Muscle layer of duodenum (tissue), 2 donors: ENCODE measurements around the gene ENO2.
A peak's percentile ranks its signal among the peaks of the same experiment; 100 is the strongest.

Experiments
- H3K27ac ChIP-seq: one replicate; pipeline ENCODE4 v1.7.0; 2013; ENCODE audit warnings: mild to moderate bottlenecking, low read length
- H3K27me3 ChIP-seq: one replicate; pipeline ENCODE4 v1.7.0; 2013; ENCODE audit warnings: low read depth, mild to moderate bottlenecking, control low read depth, low read length
- H3K36me3 ChIP-seq, 2 donors: one replicate each; pipeline ENCODE4 v1.7.0; 2013; ENCODE audit warnings: low read length in 2 of 2, control low read depth in 1 of 2, mild to moderate bottlenecking in 1 of 2; ENCODE audit not compliant: insufficient read depth in 2 of 2, control insufficient read depth in 1 of 2
- H3K4me1 ChIP-seq, 2 donors: one replicate each; pipeline ENCODE4 v1.7.0; 2013; ENCODE audit warnings: low read length in 2 of 2, mild to moderate bottlenecking in 2 of 2, control low read depth in 1 of 2, moderate library complexity in 1 of 2; ENCODE audit not compliant: insufficient read depth in 2 of 2, control insufficient read depth in 1 of 2
- H3K4me3 ChIP-seq, 2 donors: one replicate each; pipeline ENCODE4 v1.7.0; 2013; ENCODE audit warnings: low read length in 2 of 2, low read depth in 1 of 2, mild to moderate bottlenecking in 1 of 2
- H3K9me3 ChIP-seq, 2 donors: one replicate each; pipeline ENCODE4 v1.7.0; 2013; ENCODE audit warnings: low read length in 2 of 2, control low read depth in 1 of 2, mild to moderate bottlenecking in 1 of 2; ENCODE audit not compliant: control insufficient read depth in 1 of 2
- donor health status: healthy.

Gene ENO2

GRCh38 chr12:6941267-6941666 lies 26.9 kb downstream of the ENO2 start:
- Histone ChIP-seq H3K27me3 (no peaks in the 10 kb centered on the region), H3K4me3 (no peak overlapping the region), H3K36me3 (peaks cover 12 to 14% of the 10 kb centered on the region in 2 donors), H3K9me3 (no peaks in the 10 kb centered on the region), H3K27ac (no peak overlapping the region), H3K4me1 (peaks cover 18 to 49% of the 10 kb centered on the region in 2 donors)

- Histone ChIP-seq H3K4me1 (peaks cover 20 to 47% of the 10 kb centered on the region in 2 donors), H3K36me3 (peaks cover 12 to 14% of the 10 kb centered on the region in 2 donors), H3K27me3 (no peaks in the 10 kb centered on the region), H3K9me3 (no peaks in the 10 kb centered on the region), H3K27ac (no peak overlapping the region), H3K4me3 (no peak overlapping the region)
Measured at GRCh38 chr12:6941782-6942181, 27.4 kb downstream of the ENO2 start.

- Histone ChIP-seq H3K27ac (no peak overlapping the region), H3K9me3 (no peaks in the 10 kb centered on the region), H3K4me3 (no peak overlapping the region), H3K27me3 (no peaks in the 10 kb centered on the region), H3K36me3 (peaks cover 12 to 17% of the 10 kb centered on the region in 2 donors), H3K4me1 (peaks cover 24 to 42% of the 10 kb centered on the region in 2 donors)
Measured at GRCh38 chr12:6942331-6942665, 27.9 kb downstream of the ENO2 start.

GRCh38 chr12:6943389-6943721 lies 29.0 kb downstream of the ENO2 start:
- no peaks in the 10 kb centered on the region for H3K27me3 ChIP-seq
- peaks cover 21 to 37% of the 10 kb centered on the region in 2 donors for H3K4me1 ChIP-seq
- no peaks in the 10 kb centered on the region for H3K9me3 ChIP-seq
- peak overlapping the region; percentile 98 for H3K27ac ChIP-seq
- H3K4me3 ChIP-seq, result peak overlapping the region; percentile 81 to 83
- H3K36me3 ChIP-seq, result peaks cover 12 to 17% of the 10 kb centered on the region in 2 donors

GRCh38 chr12:6943722-6944380 lies 29.5 kb downstream of the ENO2 start, which contains the start of the genes C12orf57 and RNU7-1:
Gene C12orf57 (plus strand): TSS chr12:6944022. CDS start chr12:6944122, 100 bp downstream.
Gene RNU7-1 (plus strand): TSS chr12:6943816.
- Histone ChIP-seq H3K27me3 (no peaks in the 10 kb centered on the region), H3K4me3 (peak within 1 kb of the TSS; percentile 81 to 83), H3K27ac (peak within 1 kb of the TSS; percentile 98), H3K9me3 (no peaks in the 10 kb centered on the region), H3K4me1 (peaks cover 18 to 32% of the 10 kb centered on the region in 2 donors), H3K36me3 (peaks cover 12 to 17% of the 10 kb centered on the region in 2 donors)

GRCh38 chr12:6944381-6945186 lies 30.2 kb downstream of the ENO2 start:
- peaks cover 12 to 17% of the 10 kb centered on the region in 2 donors for H3K36me3 ChIP-seq
- H3K9me3 ChIP-seq, result no peaks in the 10 kb centered on the region
- peak overlapping the region; percentile 98 for H3K27ac ChIP-seq
- peak overlapping the region; percentile 81 to 83 for H3K4me3 ChIP-seq
- no peaks in the 10 kb centered on the region for H3K27me3 ChIP-seq
- peaks cover 18 to 25% of the 10 kb centered on the region in 2 donors for H3K4me1 ChIP-seq

- Histone ChIP-seq H3K27ac (peak overlapping the region; percentile 60), H3K36me3 (peaks cover 8 to 15% of the 10 kb centered on the region in 2 donors), H3K27me3 (no peaks in the 10 kb centered on the region), H3K4me3 (peak overlapping the region in 1 of 2 donors; percentile 83), H3K9me3 (no peaks in the 10 kb centered on the region), H3K4me1 (peaks cover 18 to 25% of the 10 kb centered on the region in 2 donors)
Measured at GRCh38 chr12:6945613-6946012, 31.2 kb downstream of the ENO2 start.

GRCh38 chr12:6946033-6946919 lies 31.9 kb downstream of the ENO2 start:
- Histone ChIP-seq H3K36me3 (peaks cover 2 to 8% of the 10 kb centered on the region in 2 donors), H3K27me3 (no peaks in the 10 kb centered on the region), H3K4me1 (peaks cover 18 to 25% of the 10 kb centered on the region in 2 donors), H3K27ac (peak overlapping the region; percentile 86), H3K4me3 (peak overlapping the region; percentile 36 to 53), H3K9me3 (no peaks in the 10 kb centered on the region)

GRCh38 chr12:6946920-6947374 lies 32.6 kb downstream of the ENO2 start:
- H3K27ac ChIP-seq, result peak overlapping the region; percentile 86
- H3K9me3 ChIP-seq, result no peaks in the 10 kb centered on the region
- H3K36me3 ChIP-seq, result peaks cover 0 to 3% of the 10 kb centered on the region in 2 donors
- no peaks in the 10 kb centered on the region for H3K27me3 ChIP-seq
- H3K4me1 ChIP-seq, result peaks cover 18 to 25% of the 10 kb centered on the region in 2 donors
- H3K4me3 ChIP-seq, result peak overlapping the region; percentile 36 to 53

GRCh38 chr12:6947615-6948014 lies 33.2 kb downstream of the ENO2 start:
- Histone ChIP-seq H3K9me3 (no peaks in the 10 kb centered on the region), H3K36me3 (peaks cover 0 to 3% of the 10 kb centered on the region in 2 donors), H3K27ac (no peak overlapping the region), H3K27me3 (no peaks in the 10 kb centered on the region), H3K4me3 (no peak overlapping the region), H3K4me1 (peaks cover 18 to 25% of the 10 kb centered on the region in 2 donors)
